Vagina (tissue), 2 donors: ENCODE data around the gene SCN4B.

Experiments used
- POLR2A ChIP-seq, 2 donors: fragments of 450-650 bp; IDR thresholded peaks; one replicate each; pipeline ENCODE4 v1.6.1; 2017; ENCODE audit warnings: antibody characterized with exemption in 2 of 2, mild to moderate bottlenecking in 2 of 2, moderate library complexity in 2 of 2
- TF ChIP-seq, protein P1 (sequence below), 3 experiments: fragments of 450-650 bp in 2 of 3; fragments of 200-600 bp in 1 of 3; sonication (generic) in 1 of 3; IDR thresholded peaks; one replicate each; pipeline ENCODE4 v1.5.1; 2017 to 2019; ENCODE audit warnings: antibody characterized with exemption in 3 of 3, mild to moderate bottlenecking in 2 of 3, moderate library complexity in 2 of 3

- TF ChIP-seq, protein P1, sequence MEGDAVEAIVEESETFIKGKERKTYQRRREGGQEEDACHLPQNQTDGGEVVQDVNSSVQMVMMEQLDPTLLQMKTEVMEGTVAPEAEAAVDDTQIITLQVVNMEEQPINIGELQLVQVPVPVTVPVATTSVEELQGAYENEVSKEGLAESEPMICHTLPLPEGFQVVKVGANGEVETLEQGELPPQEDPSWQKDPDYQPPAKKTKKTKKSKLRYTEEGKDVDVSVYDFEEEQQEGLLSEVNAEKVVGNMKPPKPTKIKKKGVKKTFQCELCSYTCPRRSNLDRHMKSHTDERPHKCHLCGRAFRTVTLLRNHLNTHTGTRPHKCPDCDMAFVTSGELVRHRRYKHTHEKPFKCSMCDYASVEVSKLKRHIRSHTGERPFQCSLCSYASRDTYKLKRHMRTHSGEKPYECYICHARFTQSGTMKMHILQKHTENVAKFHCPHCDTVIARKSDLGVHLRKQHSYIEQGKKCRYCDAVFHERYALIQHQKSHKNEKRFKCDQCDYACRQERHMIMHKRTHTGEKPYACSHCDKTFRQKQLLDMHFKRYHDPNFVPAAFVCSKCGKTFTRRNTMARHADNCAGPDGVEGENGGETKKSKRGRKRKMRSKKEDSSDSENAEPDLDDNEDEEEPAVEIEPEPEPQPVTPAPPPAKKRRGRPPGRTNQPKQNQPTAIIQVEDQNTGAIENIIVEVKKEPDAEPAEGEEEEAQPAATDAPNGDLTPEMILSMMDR (IDR thresholded peaks at IDR 0.05): no peak
- TF ChIP-seq POLR2A (IDR thresholded peaks at IDR 0.05): no peak
These were observed 15.8 kb downstream of the SCN4B start for GRCh38 chr11:118136801-118137200.
